GM12878 (cell line): ENCODE measurements around the gene SELP. TPM values are rescaled to one million over a fixed set of nuclear protein-coding genes. Genes with fewer than 3 reads are reported as not detected.

Source experiments
- ATAC-seq: fragments of 200-7000 bp; cut with Tn5 transposase; 3 replicates; pipeline ENCODE4 v1.9.1; 2020; ENCODE audit warnings: mild to moderate bottlenecking, moderate library complexity
- BruUV-seq: library from RNA; stranded (reverse); fragments of 400-500 nt; replicated peaks from 2 replicates; lab custom pipeline; 2021; lab: Mats Ljungman, UMichigan
- CTCF ChIA-PET: fragments of 300-600 bp; sonication (Branson Sonifier 250); formaldehyde crosslinking; extraction: SDS; loops from one replicate; lab custom pipeline; 2021; ENCODE audit warnings: inconsistent platforms; lab: Yijun Ruan, JAX
- POLR2A ChIA-PET: fragments of 350-600 bp; formaldehyde crosslinking; extraction: SDS; loops from one replicate; lab custom pipeline; 2021; ENCODE audit warnings: inconsistent platforms; lab: Charles Lee
- RAD21 ChIA-PET: fragments of 300-600 bp; sonication (Branson Sonifier 250); formaldehyde crosslinking; loops from one replicate; lab custom pipeline; 2023; ENCODE audit warnings: antibody characterized with exemption; ENCODE audit not compliant: unreplicated experiment; lab: Charles Lee
- SMC1A ChIA-PET: fragments of 300-600 bp; sonication (Branson Sonifier 250); formaldehyde crosslinking; loops from one replicate; lab custom pipeline; 2023; ENCODE audit not compliant: unreplicated experiment, uncharacterized antibody; lab: Charles Lee
- DNase-seq: peaks from one replicate; pipeline ENCODE4 v3.0.0-alpha.2; 2011; ENCODE audit warnings: low read depth, low spot score
- FAIRE-seq: peaks from 3 replicates; lab custom pipeline; 2011; peaks lifted over from hg19 to GRCh38; lab: Jason Lieb, UNC
- H2AFZ ChIP-seq: 2 replicates; pipeline ENCODE4 v1.6.0; 2011; ENCODE audit warnings: low read depth, low read length, control low read depth; ENCODE audit not compliant: control insufficient read depth
- H3K27ac ChIP-seq: 2 replicates; pipeline ENCODE4 v1.5.1; 2011; ENCODE audit warnings: control low read depth; ENCODE audit not compliant: control insufficient read depth, insufficient read depth
- H3K27me3 ChIP-seq, 2 experiments: replicated peaks in 1 of 2; 2 replicates each; pipeline versions ENCODE4 v1.6.0 to v1.6.1; 2011; ENCODE audit warnings: low read length in 1 of 2; ENCODE audit not compliant: control insufficient read depth in 2 of 2, insufficient read depth in 2 of 2
- H3K36me3 ChIP-seq, 2 experiments: 2 replicates each; pipeline ENCODE4 v1.5.1; 2011; ENCODE audit warnings: low read length in 1 of 2; ENCODE audit not compliant: control insufficient read depth in 2 of 2, insufficient read depth in 2 of 2
- H3K4me1 ChIP-seq: 2 replicates; pipeline ENCODE4 v1.6.1; 2011; ENCODE audit warnings: mild to moderate bottlenecking, low read length, moderate library complexity, mixed read lengths; ENCODE audit not compliant: control insufficient read depth, insufficient read depth
- H3K4me2 ChIP-seq: 2 replicates; pipeline ENCODE4 v1.6.0; 2011; ENCODE audit warnings: control low read depth; ENCODE audit not compliant: control insufficient read depth, insufficient read depth
- H3K4me3 ChIP-seq: fragments of 200-600 bp; sonication (generic); 2 replicates; pipeline ENCODE4 v1.5.1; 2016
- H3K79me2 ChIP-seq: 2 replicates; pipeline ENCODE4 v1.6.0; 2011; ENCODE audit warnings: low read length; ENCODE audit not compliant: control insufficient read depth, insufficient read depth
- H3K9ac ChIP-seq: 2 replicates; pipeline ENCODE4 v1.8.0; 2011; ENCODE audit warnings: low read length, control low read depth, mixed read lengths; ENCODE audit not compliant: control insufficient read depth, insufficient read depth
- H3K9me3 ChIP-seq: replicated peaks from 3 replicates; pipeline ENCODE4 v1.5.1; 2011; ENCODE audit warnings: mild to moderate bottlenecking, low read length; ENCODE audit not compliant: control insufficient read depth, insufficient read depth
- H4K20me1 ChIP-seq: 2 replicates; pipeline ENCODE4 v1.6.0; 2011; ENCODE audit not compliant: control insufficient read depth, insufficient read depth
- CHD2 ChIP-seq: IDR thresholded peaks from 2 replicates; pipeline ENCODE4 v1.6.1; 2011; ENCODE audit warnings: low read depth, low read length, improper control_type of control experiment, borderline replicate concordance
- HCFC1 ChIP-seq: fragments of 150-350 bp; IDR thresholded peaks from 2 replicates; pipeline ENCODE4 v1.6.1; 2014; ENCODE audit warnings: low read length
- MTA2 ChIP-seq: fragments of 450-650 bp; IDR thresholded peaks from 2 replicates; pipeline ENCODE4 v1.6.1; 2016; ENCODE audit warnings: low read depth, mild to moderate bottlenecking, moderate library complexity
- POLR2A ChIP-seq: IDR thresholded peaks from 2 replicates; pipeline ENCODE4 v1.6.1; 2011; ENCODE audit warnings: low read depth, mild to moderate bottlenecking, low read length
- RB1 ChIP-seq: fragments of 450-650 bp; formaldehyde crosslinking; IDR thresholded peaks from 2 replicates; pipeline ENCODE4 v1.6.1; 2017; ENCODE audit warnings: mild to moderate bottlenecking, borderline replicate concordance
- RBBP5 ChIP-seq: fragments of 200-600 bp; sonication (generic); conservative IDR thresholded peaks from 2 replicates; pipeline ENCODE4 v1.6.1; 2016
- REST ChIP-seq: IDR thresholded peaks from 2 replicates; pipeline ENCODE4 v1.6.1; 2012; ENCODE audit warnings: mild to moderate bottlenecking, low read depth, low read length
- WGBS: methylation state at CpG from one replicate; pipeline ENCODE4 v1.1.6; 2016; ENCODE audit warnings: low lambda C conversion rate; ENCODE audit not compliant: insufficient replicate concordance, insufficient coverage; ENCODE audit errors: missing lambda C conversion rate; 5-methylcytosine and 5-hydroxymethylcytosine counted together
- in situ Hi-C: fragments of 300-500 bp; cut with MboI; formaldehyde crosslinking; loops from 9 replicates; pipeline ENCODE4 v1.14.3; 2018; ENCODE audit warnings: mixed read lengths
- intact Hi-C: fragments of 100-400 bp; cut with micrococcal nuclease; formaldehyde crosslinking; loops from one replicate; pipeline ENCODE4 v1.14.2; 2022; ENCODE audit not compliant: unreplicated experiment
- polyA plus RNA-seq, 11 experiments: library from polyadenylated mRNA; depleted of rRNA in 4 of 11; unstranded in 6 of 11; stranded (reverse) in 5 of 11; fragments of >200 nt; fragmentation: Nextera tagmentation in 4 of 11; fragmentation: Illumina TruSeq in 1 of 11; extraction: Ambion mirVana in 4 of 11; extraction: Trizol in 1 of 11; gene quantifications; 1 replicate in 1 of 11; 2 replicates in 10 of 11; pipeline versions ENCODE4 v1.2.1 to v1.2.3, GENCODE V29; 2011 to 2016; ENCODE audit warnings: inconsistent platforms in 2 of 11, missing spikeins in 2 of 11, low read depth in 1 of 11
- total RNA-seq, 4 experiments: library from RNA; depleted of rRNA in 3 of 4; stranded (reverse); fragments of >200 nt in 3 of 4; fragmentation: Illumina TruSeq in 1 of 4; extraction: Trizol in 1 of 4; gene quantifications; 2 replicates each; pipeline versions ENCODE4 v1.2.1 to v1.2.3, GENCODE V29; 2013 to 2021

SELP gene
- total and polyA plus RNA-seq, 10 of the 15 experiments (the other 5 are each of a cell fraction or from before 2014, with no cell fraction given), result 0.04 to 0.23 (median 0.06) TPM; not detected in 7

- H3K27me3 ChIP-seq, result no peaks in the 10 kb centered on the region
- no peak overlapping the region for H3K27ac ChIP-seq
- POLR2A ChIA-PET, result no interaction called here
- no TSS peak for BruUV-seq
- DNase-seq (no peak), ATAC-seq (no peak), FAIRE-seq (no peak)
- in situ Hi-C loops (no loop called here), intact Hi-C loops (no loop called here)
- H3K36me3 ChIP-seq, result no peaks in the 10 kb centered on the region
- H3K9ac ChIP-seq, result no peak overlapping the region
- RAD21 ChIA-PET, result no interaction called here
- H3K79me2 ChIP-seq, result no peaks in the 10 kb centered on the region
- no peaks in the 10 kb centered on the region for H4K20me1 ChIP-seq
- SMC1A ChIA-PET, result interaction anchor here (1.0 to 1.5 kb wide), 5 partner anchors 9 to 61 kb away, joined by 3 to 4 read pairs (median 3); no protein-coding TSS in a partner anchor
- TF ChIP-seq REST, result no peak
- no peak for TF ChIP-seq MTA2
- no peak for TF ChIP-seq POLR2A
- no peak for TF ChIP-seq RBBP5
- TF ChIP-seq HCFC1, result no peak
- TF ChIP-seq CHD2, result no peak
- no peak for TF ChIP-seq RB1
- no peaks in the 10 kb centered on the region for H3K4me1 ChIP-seq
- H3K9me3 ChIP-seq, result no peaks in the 10 kb centered on the region; the same call in 2 of the 3 replicates
- no peak overlapping the region for H3K4me2 ChIP-seq
- 88% methylated on average over 2 of the region's 2 CpGs for WGBS
- CTCF ChIA-PET, result no interaction called here
- no peak overlapping the region for H2AFZ ChIP-seq
- H3K4me3 ChIP-seq, result no peak overlapping the region
Observed at GRCh38 chr1:169651035-169651434, 21.1 kb upstream of the SELP start.
